ENCODE measurements around the gene PODN.

DNA sequence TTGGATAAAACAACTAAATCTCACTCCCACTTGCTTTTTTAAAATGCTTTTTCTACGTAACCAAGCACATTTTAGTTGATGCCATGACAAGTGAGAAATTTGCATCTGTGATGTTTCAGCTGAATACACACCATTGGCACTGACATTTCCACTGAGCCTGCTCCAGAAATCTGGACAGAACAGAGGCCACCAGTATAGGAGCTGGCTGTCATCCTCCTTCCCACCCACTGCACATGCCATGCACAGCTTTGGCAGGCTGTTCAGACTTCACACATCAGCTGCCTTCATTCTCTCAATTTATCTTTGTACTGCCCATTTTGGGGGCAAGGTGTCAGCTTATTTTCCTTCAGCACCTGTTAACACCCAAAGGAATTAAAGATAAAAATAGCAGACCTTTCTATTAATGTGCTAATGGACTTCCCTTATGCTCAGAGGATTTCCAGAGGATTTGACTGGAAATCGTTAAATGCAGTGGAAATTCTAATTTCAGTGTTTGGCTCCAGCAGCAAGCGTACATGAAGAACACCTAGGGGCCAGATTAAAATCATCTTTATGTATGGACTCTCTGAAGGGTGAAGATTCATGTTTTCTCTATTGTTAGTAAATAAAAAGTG lies 12.9 kb upstream of the PODN start:
- TF ChIP-seq CTCF (IDR thresholded peaks at IDR 0.05; ENCODE audit: low read length) (no peak), EZH2 (IDR thresholded peaks at IDR 0.05; ENCODE audit: borderline replicate concordance, low read length) (no peak)

Data from OCI-LY1 (cell line).